Cerebellar cortex (tissue), 1 donor: ENCODE results near the gene PODN.

ENCODE experiments used
- DNase-seq: peaks from one replicate; pipeline ENCODE4 v3.0.0-alpha.2; 2015; ENCODE audit warnings: low spot score

The PODN gene, protein sequence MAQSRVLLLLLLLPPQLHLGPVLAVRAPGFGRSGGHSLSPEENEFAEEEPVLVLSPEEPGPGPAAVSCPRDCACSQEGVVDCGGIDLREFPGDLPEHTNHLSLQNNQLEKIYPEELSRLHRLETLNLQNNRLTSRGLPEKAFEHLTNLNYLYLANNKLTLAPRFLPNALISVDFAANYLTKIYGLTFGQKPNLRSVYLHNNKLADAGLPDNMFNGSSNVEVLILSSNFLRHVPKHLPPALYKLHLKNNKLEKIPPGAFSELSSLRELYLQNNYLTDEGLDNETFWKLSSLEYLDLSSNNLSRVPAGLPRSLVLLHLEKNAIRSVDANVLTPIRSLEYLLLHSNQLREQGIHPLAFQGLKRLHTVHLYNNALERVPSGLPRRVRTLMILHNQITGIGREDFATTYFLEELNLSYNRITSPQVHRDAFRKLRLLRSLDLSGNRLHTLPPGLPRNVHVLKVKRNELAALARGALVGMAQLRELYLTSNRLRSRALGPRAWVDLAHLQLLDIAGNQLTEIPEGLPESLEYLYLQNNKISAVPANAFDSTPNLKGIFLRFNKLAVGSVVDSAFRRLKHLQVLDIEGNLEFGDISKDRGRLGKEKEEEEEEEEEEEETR

DNA sequence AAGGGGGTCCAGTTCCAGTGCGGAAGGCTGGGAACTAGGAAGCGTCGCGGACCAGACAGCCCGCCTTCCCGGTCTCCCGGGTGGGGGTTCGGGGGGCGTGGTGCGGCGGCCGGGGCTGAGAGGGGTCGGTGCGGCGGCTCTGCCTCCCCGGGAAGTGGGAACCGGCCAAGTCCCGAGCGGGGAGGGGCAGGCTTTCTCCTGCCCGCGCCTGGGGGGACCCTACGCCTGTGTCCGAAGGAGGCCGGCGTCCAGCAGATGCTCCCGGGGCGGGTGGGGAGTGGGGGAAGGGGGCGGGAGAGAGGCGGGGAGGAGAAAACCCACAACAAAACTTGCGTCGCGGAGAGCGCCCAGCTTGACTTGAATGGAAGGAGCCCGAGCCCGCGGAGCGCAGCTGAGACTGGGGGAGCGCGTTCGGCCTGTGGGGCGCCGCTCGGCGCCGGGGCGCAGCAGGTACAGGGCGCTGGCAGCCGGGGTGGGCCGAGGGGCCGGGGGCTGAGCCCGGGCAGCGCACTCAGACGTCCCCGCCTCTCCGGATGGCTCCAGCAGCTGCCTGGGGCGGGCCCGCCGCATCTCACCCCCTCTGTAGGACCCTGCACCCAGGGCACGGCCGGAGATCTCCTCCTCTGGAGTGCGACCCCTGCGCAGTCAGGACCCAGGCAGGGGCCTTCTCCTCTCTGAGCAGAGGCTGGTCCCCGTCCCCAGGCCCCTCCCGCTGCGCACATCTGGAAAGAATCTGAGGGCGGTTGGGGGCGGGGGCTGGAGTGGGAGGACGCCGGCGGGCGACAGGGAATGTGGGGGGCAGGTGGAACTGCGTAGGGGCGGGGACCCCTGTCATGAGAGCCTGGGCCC, at the start of gene PODN:
PODN (plus strand) TSS at position 355 of the 849 bp plus-strand sequence. CDS start 7,643 bp downstream, outside the sequence.
- DNase-seq, result no peak

DNA sequence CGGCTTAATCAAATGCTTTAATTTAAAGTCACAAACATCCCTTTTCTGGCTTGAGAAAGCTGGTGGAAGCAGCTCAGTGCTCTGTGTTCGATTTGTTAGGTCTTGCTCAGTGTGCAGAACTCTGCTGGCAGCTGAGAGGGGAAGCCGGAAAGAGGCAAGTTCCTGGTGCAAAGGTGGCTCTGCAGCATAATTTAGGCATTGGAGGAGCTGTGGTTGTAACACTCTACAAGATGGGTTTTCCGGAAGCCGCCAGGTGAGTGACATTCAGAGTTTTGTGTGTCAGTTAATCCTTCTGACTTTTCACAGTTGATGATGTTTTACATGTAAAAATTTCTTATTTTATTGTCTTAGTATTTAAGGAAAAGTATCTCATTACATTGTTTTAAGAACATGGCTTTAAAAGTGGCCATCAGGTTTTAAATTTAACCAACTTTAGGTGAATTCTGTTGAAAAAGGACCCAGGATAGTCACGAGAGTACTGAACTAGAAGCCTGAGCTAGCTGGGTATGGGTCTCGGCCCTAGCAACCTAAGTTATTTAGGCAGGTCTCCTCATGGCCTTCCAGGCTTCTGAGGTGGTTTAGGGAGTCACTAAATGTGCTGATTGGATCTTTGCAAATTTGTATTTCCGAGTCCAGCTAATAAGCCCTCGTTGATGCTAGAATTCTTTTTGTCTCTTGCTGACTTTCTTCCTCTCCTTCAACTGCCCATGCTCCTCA, 47.1 kb upstream of the PODN start:
- peak; percentile 90 for DNase-seq

DNA sequence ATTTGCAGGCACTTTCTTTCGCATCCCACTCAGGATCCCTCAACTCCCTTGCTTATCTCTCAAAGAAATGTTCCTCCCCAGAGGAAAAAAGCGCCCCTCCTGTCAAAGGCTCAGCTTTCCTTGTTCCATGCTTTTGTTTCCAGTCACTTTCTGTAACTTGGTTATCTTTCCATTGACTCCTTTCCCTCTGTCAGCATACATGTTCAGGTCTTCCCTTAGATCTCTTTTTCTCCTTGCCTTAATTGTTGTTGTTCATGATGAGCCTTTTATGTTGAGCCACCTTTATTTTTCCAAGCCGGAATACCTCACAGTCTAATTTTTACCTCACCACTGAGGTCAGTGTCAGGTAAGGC, 46.5 kb upstream of the PODN start:
- DNase-seq, result peak; percentile 29

DNA sequence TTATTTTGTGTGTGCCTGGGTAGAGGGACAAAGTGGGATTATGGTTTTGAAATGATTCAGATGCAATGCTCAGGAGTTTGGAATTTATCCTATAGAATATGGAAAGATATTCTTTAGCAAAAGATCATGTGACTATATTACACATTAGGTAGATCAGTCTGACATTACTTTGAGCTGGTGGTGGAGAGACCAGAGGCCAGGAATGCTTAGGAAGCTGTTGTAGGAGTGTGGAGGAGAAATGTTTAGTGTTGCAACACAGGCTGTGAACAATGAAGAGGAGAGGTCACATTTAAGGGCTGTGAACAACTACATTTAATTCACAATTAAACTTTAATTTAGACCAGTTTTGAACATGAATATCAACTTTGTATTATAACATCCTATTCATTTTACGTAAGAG, 45.3 kb upstream of the PODN start:
- DNase-seq, result no peak

DNA sequence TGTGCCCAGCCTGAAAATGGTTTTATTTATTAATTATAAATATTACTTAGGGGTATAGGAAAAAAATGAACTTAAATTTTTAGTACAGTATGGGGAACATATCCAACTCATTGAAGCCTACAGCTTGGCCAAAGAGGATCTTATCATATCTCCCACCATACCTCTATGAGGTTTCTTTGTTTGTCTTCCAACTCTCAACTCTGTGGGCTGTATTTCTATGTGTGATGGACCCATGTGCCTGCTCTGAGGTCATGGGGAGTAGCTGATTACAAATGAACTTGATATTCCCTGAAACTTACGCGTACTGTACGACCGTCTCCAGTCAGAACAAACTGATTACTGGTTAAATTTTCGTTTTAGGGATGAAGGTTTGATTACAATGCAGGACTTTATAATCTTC, 41.4 kb upstream of the PODN start:
- DNase-seq, result no peak

DNA sequence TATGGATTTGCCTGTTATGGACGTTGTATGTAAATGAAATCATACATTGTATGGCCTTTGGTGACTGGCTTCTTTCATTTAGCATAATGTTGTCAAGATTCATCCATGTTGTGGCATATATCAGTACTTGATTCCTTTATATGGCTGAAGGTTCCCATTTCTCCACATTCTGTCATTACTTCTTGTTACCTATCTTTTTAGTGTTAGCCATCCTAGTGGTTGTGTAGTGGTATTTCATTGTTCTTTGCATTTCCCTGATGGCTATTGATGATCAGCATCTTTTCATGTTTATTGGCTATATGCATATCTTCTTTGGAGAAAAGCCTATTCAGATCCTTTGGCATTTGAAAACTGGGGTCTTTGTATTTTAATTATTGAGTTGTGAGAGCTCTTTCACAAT, 39.8 kb upstream of the PODN start:
- no peak for DNase-seq

DNA sequence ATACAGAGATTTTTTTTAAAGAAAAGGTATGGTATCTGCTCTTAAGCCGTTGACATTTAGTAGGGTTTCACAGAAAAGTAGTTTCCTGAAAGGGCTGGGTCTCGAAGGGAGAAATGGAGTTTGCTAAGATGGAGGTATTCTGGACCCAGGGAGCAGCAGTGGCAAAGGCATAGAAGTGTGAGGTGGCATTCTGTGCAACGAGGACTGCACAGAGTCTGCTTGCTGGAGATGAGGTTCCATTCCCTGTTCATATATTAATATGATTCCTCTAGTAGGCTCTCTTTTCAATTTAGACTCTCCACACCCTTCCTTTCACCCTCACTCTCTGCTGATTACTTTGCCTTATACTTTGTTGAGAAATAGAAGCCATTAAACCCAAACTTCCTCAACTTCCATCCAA, 38.5 kb upstream of the PODN start:
- no peak for DNase-seq

DNA sequence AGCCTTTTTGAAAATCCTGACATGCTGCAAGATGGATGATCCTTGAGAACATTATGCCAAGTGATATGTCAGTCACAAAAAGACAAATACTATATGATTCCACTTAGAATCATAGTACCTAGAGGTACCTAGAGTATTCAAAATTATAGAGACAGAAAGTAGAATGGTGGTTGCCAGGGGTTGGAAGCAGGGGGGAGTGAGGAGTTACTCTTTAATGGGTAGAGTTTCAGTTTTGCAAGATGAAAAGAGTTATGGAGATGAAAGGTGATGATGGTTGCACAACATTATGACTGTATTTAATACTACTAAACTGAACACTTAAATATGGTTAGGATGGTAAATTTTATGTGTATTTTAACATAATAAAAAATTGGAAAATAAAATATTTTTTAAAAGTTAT, 37.9 kb upstream of the PODN start:
- no peak for DNase-seq

DNA sequence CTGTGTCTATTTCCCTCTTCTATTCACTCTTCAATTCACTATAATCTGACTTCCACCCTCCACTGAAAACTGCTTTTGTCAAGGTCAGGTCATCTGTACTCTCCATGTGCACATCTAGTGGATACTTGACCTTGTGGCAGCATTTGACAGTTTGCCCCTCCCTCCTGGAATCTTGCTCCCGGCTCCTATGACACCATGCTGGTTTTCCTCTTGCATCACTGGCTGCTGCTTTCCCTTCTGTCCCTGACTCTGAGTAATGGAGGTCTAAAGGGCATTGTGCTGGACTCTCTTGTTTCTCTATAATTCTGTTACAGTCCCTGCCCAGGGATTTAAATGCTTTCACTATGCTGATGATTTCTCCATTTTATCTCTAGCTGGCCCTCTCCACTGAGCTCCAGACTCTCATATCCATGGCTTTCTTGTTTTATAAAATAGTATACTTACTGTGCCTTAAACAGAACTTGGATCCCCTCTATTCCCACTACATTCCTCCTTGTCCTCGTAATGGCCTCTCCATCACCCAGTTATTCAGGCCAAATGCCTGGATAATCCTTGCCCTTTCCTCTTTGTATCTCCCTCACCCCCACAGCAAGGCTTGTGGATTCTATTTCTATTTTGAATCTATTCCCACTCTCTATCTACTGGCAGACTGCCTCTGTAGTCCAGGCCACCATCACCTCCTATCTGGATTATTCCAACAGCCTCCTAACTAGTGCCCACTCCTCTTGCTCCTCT, 36.8 kb upstream of the PODN start:
- DNase-seq, result peak; percentile 18

DNA sequence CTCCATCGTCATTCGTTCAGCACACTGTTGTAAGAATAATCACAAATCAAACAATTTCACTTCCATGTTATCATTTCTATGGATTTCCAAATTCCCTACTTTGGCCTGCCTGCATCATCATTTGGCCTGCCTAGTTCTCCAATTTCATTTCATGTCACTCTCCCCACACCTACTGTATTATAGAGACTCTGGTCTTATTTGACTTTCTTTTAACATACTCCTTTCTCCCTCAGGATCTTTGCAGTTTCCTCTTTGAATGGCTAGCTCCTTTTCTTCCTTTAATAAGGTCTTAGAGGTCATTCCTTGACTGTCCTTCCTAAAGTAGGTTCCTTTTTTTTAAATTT, 36.3 kb upstream of the PODN start:
- no peak for DNase-seq

DNA sequence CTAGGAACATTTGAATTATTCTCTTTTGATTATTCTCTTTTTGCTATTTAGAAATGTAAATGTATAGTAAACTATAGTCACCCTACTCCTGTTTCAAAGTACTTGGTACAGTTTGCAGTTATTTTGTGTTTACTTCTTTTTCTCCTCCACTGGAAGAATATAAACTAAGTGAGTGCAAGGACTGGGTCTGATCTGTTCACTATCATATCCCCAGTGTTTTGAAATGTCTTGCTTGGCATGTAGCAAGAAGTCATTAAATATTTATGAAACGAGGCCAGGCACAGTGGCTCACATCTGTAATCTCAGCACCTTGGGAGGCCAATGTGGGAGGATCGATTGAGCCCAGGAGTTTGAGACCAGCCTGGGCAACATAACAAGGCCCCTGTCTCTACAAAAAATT, 35.8 kb upstream of the PODN start:
- no peak for DNase-seq

DNA sequence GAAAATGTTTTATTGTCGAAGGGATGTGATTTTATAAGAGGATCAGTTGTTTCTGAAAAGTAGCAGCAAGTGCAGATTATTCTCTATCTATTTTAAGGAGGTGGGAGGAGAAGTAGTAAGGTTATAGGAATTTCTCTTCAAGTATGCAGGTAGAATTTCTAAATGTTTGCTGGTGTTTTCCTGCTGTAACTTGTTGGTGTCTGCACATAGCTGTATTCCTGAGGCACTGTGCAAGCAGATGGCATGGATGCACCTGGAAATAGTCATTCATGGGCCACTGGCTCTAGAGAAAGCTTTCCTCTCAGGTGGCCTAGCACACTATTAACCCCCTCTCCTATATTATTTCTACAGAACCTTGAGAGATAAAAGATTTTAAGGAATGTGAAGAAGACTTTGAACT, 30.3 kb upstream of the PODN start:
- DNase-seq, result no peak

DNA sequence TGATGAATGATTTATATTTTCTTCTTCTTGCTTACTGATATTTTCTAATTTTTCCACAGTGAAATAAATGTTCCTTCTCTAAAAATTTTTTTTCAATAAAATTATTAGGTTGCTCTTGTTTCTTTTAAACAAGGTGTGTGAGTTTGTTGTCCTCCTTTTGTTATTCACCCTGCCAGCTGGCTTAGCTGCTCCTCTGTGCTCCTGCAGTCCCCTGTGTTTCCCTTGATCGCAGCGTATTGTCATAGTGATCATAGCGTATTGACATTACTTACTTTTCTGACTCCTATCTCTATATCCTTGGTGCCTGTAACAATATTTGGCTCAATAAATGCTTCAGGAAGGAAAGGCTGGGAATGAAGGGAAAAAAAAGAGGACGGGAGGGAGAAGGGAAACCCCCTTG, 24.9 kb upstream of the PODN start:
- no peak for DNase-seq

DNA sequence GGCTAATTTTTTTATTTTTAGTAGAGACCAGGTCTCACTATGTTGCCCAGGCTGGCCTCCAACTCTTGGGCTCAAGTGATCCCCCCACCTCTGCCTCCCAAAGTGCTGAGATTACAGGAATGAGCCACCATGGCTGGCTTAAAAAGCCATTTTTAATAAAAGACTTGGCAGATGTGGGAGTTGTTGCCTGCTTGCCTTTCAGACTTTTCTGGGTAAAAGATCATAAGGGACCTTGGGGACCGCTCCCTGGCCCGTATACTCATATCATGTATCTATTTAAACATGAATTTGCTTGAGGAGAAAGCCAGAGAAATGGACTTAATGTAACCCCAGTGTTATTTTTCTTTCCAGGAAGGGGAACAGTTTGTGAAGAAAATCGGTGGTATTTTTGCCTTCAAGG, 23.4 kb upstream of the PODN start:
- no peak for DNase-seq

DNA sequence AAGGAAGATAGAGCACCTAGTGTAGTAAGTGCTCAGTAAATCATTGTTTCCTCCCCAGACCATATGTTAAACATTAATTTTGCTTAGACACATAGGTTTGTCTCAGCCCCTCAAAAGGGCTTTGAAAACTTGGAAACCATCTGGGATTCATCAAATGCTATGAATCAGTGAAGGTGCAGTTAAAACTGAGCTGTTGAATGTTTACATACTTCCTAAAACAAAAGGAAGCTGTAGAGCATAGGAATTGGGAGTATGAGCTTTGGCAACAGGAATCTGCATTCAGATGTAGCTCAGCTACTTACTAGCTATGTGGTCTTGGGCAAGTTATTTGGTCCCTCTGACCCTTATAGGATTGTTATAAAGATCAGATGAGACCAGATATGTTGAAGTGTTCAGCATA, 18.7 kb upstream of the PODN start:
- no peak for DNase-seq

DNA sequence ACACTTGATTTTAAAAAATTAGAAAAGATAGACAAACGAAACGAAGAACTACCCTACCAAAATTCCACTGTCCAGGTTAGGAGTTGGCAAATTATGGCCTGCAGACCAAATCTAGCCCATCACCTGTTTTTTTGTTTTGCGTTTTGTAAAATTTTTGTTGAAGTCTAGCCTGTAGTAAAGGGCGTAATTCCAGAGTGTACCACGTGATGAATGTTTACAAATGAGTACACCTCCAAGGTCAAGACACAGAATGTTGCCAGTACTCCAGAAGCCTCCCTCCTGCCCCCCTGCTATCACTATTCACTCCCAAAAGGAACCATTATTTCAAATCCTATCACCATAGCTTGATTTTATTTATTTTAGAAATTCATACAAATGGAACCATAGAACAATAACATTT, 17.1 kb upstream of the PODN start:
- DNase-seq, result no peak

DNA sequence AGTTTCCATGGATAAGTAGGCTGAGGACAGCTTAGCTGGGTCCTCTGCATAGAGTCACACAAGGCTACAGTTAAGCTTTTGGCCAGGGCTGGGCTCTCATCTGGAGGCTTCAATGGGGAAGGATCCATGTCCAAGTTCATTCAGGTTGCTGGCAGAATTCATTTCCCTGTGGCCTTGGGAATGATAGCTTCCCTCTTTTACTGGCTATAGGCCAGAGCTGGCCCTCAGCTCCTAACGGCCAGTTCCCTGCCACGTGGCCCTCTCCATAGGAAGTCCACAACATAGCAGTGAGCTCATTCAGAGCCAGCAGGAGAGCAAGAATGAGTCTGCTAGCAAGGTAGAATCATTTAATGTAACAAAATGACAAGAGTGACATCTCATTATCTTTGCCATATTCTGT, 15.1 kb upstream of the PODN start:
- peak; percentile 96 for DNase-seq

DNA sequence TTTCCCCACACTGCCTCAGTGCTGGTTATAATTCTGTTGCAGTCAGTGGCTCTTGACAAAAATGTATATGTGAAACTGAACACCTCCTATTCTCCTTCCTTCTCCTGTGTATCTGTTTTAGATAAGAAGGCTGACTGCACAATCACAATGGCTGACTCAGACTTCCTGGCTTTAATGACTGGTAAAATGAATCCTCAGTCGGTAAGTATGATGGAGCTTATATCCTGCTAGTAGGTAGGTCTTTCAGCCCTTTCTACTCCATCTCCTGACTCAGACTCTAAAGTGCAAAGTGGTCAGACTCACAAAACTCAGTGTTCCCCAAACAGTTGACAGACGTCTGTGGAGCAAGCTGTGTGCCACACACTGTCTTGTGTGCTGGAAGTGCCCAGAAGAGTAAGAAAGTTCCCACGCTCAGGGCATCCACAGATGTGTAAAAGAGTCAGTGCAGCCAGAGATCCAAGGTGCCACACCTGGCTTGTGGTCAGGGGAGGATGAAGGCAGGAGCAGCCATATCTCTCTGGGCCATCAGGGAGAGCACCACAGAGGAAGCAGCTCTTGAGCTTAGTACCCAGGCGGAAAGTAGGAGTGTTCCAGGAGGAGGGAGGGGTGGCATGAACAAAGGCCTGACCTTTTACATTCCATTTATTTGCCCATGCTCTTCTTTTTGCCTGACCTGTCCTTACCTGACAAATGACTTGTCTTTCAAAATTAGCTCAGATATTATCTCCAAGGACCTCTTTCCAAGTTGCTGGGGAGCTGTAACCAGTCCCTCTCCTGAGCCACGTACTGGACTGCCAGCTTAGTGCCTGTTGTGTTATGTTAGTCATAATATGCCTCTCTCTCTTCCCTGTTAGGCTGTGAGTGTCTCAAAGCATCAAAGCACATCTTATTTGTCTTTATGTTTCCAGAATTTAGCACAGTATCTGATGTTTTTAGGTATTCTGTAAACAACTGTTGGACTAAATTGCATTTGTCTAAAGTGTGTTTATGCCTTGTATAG, 14.0 kb upstream of the PODN start:
- no peak for DNase-seq

DNA sequence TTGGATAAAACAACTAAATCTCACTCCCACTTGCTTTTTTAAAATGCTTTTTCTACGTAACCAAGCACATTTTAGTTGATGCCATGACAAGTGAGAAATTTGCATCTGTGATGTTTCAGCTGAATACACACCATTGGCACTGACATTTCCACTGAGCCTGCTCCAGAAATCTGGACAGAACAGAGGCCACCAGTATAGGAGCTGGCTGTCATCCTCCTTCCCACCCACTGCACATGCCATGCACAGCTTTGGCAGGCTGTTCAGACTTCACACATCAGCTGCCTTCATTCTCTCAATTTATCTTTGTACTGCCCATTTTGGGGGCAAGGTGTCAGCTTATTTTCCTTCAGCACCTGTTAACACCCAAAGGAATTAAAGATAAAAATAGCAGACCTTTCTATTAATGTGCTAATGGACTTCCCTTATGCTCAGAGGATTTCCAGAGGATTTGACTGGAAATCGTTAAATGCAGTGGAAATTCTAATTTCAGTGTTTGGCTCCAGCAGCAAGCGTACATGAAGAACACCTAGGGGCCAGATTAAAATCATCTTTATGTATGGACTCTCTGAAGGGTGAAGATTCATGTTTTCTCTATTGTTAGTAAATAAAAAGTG, 12.9 kb upstream of the PODN start:
- DNase-seq, result peak; percentile 50

DNA sequence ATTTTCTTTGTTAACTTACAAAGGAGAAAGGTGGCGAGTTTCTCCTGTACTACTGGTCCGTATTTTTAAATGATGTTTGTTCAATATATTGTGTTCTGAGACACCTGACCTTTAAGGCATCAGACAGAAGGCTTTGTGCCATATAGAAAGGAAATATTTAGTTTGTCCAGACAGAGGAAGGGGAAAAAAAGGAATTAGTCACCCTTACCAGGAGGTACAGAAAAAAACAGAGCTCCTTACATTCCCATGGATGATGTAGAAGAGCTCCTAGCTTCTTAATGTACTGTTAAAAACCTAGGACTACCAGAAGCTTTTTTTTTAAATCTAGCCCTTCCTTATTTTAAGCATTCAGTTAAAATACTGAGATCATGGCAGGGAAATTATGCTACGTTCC, 12.4 kb upstream of the PODN start:
- no peak for DNase-seq
